CD4-positive, alpha-beta T cell treated with Interleukin-17A for 4 hours (primary cell): ENCODE data around the gene ABCE1.

Experiments
- DNase-seq: peaks from one replicate; pipeline ENCODE4 v3.0.0-alpha.2; 2020; ENCODE audit warnings: mixed read lengths

Gene ABCE1

DNA sequence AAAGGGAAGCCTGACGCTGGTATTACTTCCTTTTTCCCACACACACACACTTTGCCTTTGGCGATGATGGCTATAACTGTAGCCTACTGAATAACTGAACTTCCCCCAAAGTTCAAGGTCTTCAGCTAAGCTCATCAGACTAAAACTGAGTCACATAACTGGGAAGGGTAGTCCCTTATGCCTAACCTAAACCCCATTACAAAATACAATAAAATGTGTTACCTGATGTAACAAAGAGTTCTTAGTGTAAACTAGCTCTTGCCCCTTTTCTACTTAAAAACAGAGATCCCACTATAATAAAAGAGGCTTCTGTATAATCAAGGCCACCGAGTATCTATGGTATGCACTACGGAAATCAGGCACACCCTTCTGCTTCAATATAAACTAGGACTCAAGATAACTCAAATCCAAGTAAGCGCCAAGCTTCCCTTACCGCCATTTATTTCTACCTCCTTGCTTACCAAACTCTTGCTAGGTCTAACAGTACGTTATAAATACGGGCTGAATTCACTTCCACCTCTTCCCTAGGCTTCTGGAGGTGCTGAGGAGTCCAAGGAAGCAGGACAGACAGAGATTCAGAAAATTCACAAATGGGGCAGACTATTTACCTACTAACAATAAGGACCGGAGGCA lies 79.9 kb downstream of the ABCE1 start:
- no peak for DNase-seq

DNA sequence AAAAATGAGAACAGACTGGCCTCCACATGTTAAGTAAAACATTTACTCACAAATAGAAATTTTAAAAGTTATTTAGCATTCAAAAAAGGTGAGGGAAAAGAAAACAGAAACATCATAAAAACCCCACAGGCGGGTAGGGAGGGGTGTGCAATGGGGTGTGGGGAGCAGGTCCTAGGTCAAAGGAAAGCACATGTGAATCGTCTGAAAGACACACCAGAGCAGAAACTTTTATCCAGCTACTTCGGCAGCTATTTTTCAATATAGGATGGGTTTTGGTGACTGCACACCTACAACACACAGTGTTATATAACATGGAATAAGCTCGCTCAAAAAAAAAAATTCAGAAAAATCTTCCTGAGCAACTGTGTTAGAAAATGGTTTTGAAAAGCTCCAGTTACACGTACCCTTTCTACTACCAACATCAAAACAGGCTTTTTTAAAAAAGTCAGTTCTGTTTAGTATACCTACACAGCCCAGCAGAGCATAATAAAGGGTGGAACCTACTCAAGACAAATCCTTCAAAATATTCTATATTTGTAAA lies 80.7 kb downstream of the ABCE1 start:
- peak; percentile 12 for DNase-seq
